T-helper 2 cell treated with Interferon-gamma antibody and Interleukin-4, amounts not matched to agents 100 ng/mL and 5 ng/mL, for 36 hours (primary cell): ENCODE data around the gene PLA2R1. TPM values are rescaled to one million over a fixed set of nuclear protein-coding genes. Genes with fewer than 3 reads are reported as not detected.
"Not testable (repeated sequence)": the region's sequence is repeated elsewhere in the genome, so short reads cannot be mapped to it uniquely, and the experiment has no call there.

ENCODE experiments used
- intact Hi-C: fragments of 100-400 bp; cut with micrococcal nuclease; formaldehyde crosslinking; loops from one replicate; pipeline ENCODE4 v1.15.1; 2023
- total RNA-seq: library from RNA; stranded (reverse); gene quantifications from 2 replicates; pipeline ENCODE4 v1.2.3, GENCODE V29; 2022

Gene PLA2R1
- total RNA-seq, 1 donor from 2014 or later: not detected

DNA sequence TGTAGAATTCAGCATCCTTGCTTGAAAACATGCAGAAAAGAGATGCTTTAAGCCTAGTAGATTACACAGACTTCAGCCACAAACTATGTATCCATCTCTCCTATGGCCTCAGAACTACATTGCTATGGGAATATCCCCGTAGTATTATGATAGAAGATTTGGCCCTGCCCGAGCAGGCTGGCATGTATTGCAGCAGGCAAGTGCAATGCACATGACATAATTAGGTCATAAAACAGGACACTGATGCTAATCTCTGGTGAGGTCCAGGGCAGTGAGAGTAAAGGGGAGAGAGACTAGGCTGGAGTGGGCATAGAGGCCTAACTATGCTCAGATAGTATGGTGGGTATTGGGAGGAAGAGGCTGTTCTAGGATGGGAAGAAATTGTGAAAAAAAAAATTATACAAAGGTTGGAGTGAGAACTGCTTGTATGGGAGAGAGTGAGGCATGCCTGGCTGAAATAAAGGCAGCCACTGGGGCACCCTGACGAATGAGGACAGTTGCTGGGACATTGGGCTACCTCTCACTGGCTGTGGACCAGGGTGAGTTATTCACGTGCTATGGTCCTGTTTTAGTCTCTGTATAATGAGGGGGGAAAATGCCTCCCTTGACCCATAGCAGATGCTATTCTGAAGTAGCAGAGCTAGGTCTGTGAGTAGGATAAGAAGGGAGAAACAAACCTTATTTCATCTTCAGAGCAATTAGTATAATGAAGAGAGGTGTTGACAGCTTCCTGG is 1.6 kb upstream of the PLA2R1 start:
- intact Hi-C loops: no loop called here

DNA sequence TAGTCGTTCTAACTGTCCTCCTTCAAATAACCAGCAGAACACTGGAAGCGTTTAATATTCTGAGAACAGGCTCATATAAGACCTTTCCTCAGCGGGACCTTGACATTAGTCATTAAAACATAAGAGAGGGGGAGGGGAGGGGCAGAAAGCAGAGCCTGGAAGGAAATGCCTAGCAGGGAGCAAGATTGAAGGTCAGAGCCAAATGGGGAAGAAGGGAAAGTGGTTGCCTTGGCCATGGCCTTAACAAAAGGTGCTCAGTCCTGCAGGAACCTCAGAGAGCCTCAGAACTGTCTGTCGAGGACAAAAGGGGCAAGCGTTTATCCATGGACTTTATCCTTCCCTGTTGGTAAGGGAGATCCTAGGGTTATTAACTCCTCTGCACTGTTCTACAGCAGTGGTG is 856 bp upstream of the PLA2R1 start:
- intact Hi-C loops: no loop called here

DNA sequence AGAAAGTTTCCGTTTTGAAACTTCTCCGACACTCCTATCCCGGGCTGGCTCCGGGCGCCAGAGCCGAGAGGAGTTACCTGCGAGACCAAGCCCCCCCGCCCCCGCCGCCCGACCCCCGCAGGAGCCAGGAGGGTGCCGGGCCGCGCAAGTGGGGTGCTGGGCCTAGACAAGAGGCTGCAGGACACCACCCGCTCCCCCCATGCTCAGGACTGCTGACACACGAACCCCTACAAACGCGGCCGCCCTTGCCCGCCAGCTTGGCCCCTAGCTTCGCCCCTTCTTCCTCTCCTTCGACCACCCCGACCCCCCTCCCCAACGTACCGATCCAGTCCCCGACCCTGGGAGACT is 497 bp downstream of the PLA2R1 start:
- intact Hi-C loops: no loop called here

DNA sequence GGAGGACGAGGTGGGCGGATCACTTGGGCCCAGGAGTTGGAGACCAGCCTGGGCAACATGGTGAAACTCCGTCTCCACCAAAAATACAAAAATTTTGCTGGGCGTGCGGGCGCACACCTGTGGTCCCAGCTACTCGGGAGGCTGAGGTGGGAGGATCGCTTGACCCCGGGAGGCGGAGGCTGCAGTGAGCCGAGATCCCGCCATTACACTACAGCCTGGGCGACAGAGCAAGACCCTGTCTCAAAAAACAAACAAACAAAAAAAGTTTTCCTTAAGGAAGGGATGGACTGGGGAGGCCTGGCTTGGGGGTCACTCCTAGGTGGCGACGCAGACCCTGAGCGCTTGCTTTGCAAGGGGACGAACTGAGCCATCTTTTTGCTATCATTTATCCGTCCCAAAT is 882 bp downstream of the PLA2R1 start:
- intact Hi-C loops: no loop called here

DNA sequence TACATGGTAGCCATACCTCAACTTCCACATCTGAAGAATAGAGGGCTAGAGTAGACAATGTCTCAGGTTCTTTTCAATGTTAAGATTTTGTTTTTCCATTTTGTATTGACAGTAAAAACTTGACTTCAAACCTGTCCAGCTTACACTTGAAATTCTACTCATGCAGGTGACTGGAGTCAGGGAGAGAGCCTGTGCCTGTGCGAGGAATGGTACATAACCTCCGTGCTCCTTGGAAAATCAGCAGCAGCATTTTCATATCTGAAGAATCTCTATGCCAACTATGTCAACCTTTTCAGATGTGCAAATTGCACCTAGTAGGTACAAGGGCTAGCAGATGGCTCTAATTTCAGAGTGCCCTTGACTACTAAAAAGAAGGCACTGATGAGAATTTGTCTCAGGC is 2.1 kb downstream of the PLA2R1 start:
- intact Hi-C loops: no loop called here

DNA sequence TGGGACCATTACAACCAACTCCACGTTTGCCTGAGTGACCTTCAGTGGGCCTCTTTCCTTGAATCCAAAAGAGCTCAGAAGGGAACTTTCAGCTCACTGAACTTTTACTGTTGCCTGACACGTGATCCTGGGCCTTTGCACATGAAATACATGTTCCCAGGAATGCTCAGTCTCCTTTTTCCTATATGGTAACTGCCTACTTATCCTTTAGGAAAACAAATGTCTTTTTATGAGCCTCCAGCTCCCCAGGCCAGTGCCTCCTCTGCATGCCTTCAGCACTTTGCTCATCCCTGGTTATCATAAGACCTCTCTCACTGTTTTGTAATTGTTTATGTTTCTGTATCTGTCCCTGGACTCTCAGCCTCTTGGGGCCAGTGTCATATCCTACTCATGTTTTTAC is 5.1 kb downstream of the PLA2R1 start:
- intact Hi-C loops: no loop called here

DNA sequence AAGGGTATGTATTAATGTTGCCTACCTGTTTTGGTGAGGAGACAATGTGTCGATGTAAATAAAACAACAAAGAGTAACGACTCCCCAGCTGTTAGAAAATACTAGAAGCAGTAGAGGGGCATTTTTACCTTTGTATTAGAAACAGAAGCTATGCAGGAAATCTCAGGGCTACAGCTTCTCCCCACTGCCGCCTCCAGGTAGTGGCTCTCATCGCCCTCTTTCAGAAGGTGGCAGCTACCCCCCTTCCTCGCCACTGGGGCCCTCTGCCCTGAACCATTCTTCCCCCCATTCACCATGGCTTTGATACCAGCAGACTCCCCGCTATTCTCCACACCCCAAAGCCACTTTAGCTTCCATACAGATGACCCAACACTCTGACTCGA is 6.7 kb downstream of the PLA2R1 start:
- intact Hi-C loops: no loop called here

DNA sequence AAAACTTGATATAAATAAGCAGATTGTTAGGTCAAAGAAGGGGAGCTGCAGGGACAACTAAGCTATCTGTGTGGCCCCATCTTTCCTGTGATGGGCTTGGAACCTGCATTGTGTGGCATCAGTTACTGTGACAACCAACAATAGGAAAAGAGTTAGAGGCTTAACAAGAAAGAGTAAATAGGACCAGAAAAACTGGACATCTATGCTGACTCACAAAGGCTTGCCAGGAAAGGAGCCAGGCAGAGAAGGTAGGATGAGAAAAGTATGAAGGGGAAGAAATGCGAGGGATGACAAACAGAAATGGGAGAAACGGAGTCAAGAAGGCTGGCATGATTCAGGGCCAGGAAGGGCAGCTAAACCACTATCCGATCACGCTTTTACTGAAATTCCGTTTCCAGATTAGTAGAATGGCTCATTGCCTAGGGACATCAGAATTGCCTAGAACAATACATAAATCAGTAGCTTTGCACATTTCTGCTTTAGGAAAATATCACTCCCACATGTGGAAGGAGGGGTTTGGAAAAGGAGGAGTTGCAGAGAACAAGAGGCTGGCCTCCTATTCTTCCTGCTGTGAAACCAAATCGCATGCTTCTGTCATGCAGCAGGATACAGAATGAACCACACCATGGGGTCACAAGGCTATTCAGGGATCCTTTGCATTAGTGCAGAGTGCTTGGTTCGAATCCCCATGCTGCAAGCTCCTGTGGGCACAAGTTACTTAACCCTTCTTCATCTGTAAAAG is 7.3 kb downstream of the PLA2R1 start:
- intact Hi-C loops: no loop called here

DNA sequence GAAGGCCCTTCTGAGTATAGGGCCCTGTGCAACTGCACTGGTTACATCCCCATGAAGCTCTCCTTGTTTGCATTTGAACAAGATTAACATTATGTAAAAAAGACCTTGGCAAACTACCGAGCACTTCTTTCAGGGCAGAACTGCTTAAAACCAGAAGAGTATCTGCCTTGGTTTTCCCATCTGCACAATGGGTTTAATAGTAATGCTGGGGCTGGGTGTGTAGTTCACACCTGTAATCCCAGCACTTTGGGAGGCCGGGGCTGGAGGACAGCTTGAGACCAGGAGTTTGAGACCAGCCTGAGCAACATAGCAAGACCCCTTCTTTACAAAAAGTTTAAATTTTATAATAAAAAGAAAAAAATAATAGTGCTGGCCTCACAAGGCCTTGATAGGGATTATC is 8.5 kb downstream of the PLA2R1 start:
- intact Hi-C loops: no loop called here

DNA sequence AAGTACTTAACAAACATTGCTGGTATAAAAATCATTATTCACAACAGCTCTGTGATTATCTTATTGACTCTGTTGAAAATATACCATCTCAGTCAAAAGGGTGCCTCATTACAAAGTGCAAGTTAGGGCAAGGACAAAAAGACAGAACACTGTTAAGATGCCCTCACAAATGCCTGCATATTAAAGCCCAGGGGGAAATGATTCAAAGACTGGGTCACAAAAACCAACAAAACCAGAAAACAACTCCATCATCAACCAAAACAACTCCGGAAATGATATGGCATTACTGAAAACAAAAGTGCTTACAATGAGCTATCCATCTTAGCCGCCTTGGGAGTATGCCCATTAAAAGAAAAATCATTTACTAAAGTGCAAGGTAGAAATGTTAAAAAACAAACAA is 9.9 kb downstream of the PLA2R1 start:
- intact Hi-C loops: no loop called here

DNA sequence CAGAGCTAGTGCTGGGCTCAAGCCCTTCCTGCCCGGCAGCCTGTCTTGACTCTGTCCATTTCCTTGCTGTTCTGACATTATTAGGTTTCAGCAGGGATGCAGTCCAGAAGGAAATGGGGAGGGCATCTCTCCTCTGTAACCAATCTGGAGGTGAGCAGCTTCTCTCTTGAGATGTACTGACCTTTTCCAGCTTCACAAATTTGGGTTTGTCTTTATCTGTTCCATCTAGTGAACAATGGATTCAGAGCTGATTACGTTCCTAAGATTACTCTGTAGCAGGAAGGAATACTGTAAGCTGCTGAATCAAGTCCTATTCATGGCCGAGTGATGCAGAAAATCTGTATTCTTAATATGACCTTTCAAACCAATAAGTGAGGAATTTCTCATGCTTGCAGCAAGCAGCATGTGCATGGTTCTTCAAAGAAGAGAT is 11.0 kb downstream of the PLA2R1 start:
- intact Hi-C loops: no loop called here

DNA sequence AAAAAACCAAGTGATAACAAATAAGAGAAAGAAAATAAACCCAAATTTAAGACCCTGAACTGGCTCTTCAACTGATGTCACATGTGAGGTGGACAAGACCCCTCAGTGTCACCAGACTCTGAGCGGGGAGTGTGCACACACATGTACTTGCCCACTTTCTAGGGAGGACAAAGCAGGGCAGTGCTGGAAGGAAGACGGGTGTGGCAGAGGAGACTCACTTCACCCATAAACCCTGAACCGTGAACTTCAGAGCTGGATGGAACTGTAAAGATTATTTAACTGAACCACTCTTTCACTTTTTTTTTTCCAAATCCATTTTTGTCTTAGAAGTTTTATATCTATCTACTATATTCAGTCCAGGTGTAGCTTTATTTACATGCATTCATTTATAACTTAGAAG is 12.3 kb downstream of the PLA2R1 start:
- intact Hi-C loops: no loop called here

DNA sequence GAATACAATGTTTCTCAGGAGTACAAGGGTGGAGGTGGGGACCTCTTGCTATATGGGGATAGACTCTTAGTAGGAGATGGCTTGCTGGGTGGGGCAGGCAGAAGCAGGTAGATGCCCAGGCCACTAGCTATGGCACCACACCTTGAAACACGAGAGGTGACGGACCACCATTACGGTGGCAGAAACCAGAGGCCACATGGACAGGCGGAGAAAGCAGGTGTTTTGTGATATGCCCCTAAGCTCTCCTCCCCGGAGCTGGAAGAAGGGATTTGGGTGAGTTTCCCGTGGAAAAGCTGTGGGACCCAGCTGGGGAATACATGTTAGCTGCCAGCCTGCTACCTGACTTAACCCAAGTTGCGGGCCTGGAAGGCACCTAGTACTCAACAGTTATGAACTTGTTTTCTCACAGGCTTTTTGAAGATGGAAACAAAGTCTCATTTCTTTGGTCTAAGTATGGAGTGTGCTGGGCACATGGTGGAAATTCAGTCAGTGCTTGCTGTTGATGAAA is 16.7 kb downstream of the PLA2R1 start:
- intact Hi-C loops: no loop called here

DNA sequence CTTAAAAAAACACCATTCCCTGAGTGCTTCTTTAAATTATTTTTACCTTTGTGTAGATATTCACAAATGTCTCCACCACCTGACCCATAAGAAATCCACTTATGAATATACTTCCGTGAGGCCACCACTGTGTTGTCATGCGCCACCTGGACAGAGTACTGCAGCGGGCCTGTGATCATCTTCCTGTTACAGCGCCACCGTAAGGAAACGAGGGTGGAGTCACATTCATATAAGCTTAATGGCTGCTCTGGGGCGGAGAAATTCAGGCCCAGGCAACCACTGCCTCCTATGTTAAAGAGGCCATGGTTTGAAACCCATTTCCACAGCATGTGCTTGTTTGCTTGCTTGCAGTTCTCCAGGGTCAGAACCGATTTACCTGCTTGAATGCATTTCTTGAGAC is 17.7 kb downstream of the PLA2R1 start:
- intact Hi-C loops: no loop called here

DNA sequence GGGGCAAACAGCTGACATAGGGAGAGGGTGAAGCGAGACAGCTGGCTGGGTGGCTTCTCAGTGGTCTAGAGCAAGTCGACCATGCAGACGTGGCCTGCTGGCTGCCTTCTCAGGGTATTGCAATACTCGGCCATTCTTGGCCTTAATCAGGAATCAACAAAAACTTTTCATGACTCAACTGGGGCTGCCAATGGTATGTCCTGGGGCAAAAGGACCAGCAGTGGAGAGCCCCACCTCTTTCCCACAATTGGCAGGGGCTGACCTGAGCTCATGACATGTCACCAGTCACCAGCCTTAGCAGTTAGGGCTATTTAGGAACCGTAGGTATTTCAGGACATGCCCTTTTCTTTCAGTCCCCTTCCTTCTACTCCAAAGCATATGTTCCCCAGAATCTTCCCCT is 19.1 kb downstream of the PLA2R1 start:
- intact Hi-C loops: no loop called here

DNA sequence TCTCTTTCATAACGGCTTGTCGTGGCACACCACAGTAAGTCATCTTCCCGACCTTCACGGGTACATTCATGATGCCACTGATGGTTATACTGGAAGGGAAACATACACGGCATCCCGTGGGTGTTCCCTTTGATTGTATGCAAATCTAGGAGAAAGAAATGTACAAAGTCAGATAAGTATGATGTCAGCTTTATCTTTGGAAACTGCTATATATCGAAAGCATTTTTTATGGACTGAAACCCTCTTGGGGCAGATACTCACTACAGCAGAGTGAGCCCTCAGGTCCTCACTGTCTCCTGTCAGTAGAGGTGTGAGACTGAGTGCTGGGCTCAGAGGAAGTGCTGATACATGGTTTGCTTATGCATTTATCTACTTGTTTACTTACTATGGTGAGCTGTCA is 20.4 kb downstream of the PLA2R1 start:
- intact Hi-C loops: no loop called here

DNA sequence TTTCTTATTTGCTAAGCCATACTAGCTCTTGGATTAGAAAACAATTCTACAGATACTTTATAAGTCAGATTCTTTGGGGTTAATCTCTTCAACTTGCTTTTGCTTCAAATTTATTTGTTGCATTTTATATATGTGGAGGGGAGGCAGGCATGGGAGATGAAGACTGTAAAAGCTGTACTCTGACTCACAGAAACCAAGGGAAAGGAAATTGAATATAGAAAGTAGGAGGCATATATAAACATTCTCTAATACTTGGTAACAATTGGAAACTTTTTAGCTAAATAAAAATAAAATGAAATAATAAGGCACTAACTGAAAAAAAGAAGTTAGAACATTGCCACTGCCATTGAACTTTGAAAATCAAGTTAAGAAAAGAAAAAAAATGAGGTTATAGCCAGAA is 21.3 kb downstream of the PLA2R1 start:
- intact Hi-C loops: no loop called here

DNA sequence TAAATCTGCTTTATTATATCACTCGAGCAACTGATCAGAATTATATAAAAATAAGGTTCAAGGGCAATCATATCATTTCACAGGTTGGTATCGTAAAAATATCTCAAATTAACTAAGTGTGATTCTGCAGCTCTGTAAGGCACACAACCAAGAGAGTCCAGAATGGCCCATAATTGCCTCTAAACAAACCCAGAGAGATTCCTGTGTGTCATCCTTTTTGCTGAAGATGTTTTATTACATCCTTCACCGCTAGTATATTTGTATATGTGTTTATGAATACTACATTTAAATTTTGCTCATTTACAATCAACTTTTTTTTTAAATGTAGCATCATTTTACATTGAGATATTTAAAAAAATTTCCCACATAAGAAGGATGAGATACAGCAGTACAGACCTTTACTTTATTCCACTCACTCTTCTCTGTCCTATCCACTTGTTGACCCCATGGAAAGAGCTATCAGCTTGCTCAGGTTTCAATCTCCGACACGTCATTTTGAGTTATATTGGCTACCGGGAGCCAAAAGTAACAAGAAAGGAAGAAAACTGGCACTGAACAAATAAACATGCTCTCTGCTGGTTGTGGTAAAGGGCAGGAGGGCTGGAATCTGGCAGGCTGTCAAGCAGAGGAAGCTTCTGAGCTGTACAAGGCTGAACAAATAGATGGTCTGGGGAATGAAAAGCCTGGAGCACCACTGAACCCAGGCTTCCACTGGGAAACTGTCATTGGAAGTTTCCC is 23.1 kb downstream of the PLA2R1 start:
- intact Hi-C loops: no loop called here

DNA sequence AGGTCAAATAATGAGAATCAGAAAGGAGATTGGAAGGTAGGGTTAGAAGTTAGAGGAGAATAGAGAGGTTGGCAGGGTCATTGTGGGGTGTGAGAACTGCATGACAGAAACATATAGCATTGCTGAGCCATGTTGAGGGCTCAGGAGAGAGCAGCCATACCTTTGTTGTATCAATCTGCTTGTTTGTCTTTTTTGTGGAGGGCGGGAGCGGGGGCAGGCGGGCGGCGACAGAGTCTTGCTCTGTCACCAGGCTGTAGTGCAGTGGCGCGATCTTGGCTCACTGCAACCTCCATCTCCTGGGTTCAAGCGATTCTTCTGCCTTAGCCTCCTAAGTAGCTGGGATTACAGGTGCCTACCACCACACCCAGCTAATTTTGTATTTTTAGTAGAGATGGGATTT is 23.8 kb downstream of the PLA2R1 start:
- intact Hi-C loops: not testable (repeated sequence)

DNA sequence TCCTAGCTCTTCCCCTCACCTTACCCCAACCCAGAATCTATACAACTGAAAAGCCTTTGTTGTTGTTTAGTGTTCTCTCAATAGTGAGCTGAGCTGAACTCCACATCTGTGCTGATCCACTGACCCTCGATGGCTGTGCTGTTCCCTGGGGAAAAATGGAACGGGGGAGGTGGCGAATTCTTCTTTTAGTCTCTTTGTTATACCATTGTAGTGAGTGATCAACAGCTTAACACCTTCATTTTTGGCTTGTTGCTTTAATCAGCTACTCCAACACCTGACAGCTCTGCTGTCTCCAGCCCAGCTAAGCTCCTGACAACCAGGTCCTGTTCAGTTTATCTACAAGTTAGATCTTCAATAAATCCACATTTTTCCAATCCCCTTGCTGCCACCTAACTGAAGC is 25.7 kb downstream of the PLA2R1 start:
- intact Hi-C loops: no loop called here

DNA sequence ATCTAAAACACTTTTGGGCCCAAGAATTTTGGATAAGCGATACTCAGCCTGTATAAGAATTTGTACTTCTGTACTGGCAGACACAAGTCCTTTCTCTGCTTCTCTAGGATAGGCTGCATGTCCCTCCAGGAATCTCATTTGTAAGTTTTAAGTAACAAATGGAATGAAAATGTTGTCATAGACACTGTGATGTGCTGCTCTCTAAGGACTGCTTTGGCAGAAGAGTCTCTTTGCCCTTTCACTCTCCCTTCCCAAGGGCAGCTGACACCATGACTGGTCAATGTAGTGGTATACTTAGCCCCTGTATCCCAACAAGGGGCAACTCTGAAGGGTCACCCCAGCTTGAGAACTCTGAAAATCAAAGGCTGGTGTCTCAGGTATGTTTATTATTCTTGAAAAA is 27.3 kb downstream of the PLA2R1 start:
- intact Hi-C loops: no loop called here

DNA sequence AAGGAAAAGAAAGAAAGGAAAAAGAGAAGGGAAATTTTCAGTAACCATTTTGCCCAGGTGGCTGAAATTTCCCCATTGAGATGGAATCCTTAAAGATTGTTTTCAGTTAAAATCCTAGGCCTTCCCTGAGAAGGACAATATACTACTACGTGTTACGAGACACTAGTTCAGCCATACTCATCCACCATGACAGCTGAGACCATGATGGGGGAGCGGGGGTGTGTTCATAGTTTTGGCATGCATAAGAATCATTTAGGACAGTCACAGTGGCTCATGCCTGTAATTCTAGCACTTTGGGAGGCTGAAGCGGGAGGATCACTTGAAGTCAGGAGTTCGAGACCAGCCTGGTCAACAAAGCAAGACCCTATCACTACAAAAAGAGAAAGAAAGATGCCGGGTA is 28.0 kb downstream of the PLA2R1 start:
- intact Hi-C loops: no loop called here
